Suprapubic skin (tissue), 4 donors: ENCODE measurements around the gene CUL9.

Source experiments
- CTCF ChIP-seq, 2 donors: fragments of 200-600 bp in 1 of 2; fragments of 450-650 bp in 1 of 2; sonication (generic) in 1 of 2; IDR thresholded peaks; one replicate each; pipeline ENCODE4 v1.5.1; 2016 to 2019; ENCODE audit warnings: antibody characterized with exemption in 2 of 2, mild to moderate bottlenecking in 1 of 2, moderate library complexity in 1 of 2
- EP300 ChIP-seq: sonication (generic); formaldehyde crosslinking; IDR thresholded peaks from one replicate; pipeline ENCODE4 v1.6.1; 2017; ENCODE audit warnings: antibody characterized with exemption
- POLR2A ChIP-seq, 2 donors: fragments of 450-650 bp; IDR thresholded peaks; one replicate each; pipeline ENCODE4 v1.6.1; 2017; ENCODE audit warnings: antibody characterized with exemption in 2 of 2, mild to moderate bottlenecking in 2 of 2, moderate library complexity in 2 of 2
- POLR2AphosphoS5 ChIP-seq, 3 donors: sonication (generic); formaldehyde crosslinking; IDR thresholded peaks; one replicate each; pipeline ENCODE4 v1.6.1; 2017; ENCODE audit warnings: antibody characterized with exemption in 3 of 3

- TF ChIP-seq POLR2A (IDR thresholded peaks at IDR 0.05) (no peak), CTCF (IDR thresholded peaks at IDR 0.05) (no peak), POLR2AphosphoS5 (IDR thresholded peaks at IDR 0.05) (no peak), EP300 (no peak)
These were observed 48.0 kb downstream of the CUL9 start for GRCh38 chr6:43229803-43230620.
